Hematopoietic multipotent progenitor cell (in vitro differentiated cells): ENCODE measurements around the gene OAF. TPM values are rescaled to one million over a fixed set of nuclear protein-coding genes. Genes with fewer than 3 reads are reported as not detected.
A peak's percentile ranks its signal among the peaks of the same experiment; 100 is the strongest.
"Not testable (repeated sequence)": the region's sequence is repeated elsewhere in the genome, so short reads cannot be mapped to it uniquely, and the experiment has no call there.

Source experiments
- DNase-seq, 3 donors: peaks; one replicate each; pipeline ENCODE4 v3.0.0-alpha.2; 2011 to 2015; ENCODE audit warnings: low read depth in 2 of 3, low spot score in 2 of 3
- total RNA-seq: library from RNA; depleted of rRNA; stranded (reverse); fragments of >200 nt; gene quantifications from one replicate; pipeline ENCODE4 v1.2.3, GENCODE V29; 2012

Gene OAF
- total RNA-seq, result 25.0 TPM

DNA sequence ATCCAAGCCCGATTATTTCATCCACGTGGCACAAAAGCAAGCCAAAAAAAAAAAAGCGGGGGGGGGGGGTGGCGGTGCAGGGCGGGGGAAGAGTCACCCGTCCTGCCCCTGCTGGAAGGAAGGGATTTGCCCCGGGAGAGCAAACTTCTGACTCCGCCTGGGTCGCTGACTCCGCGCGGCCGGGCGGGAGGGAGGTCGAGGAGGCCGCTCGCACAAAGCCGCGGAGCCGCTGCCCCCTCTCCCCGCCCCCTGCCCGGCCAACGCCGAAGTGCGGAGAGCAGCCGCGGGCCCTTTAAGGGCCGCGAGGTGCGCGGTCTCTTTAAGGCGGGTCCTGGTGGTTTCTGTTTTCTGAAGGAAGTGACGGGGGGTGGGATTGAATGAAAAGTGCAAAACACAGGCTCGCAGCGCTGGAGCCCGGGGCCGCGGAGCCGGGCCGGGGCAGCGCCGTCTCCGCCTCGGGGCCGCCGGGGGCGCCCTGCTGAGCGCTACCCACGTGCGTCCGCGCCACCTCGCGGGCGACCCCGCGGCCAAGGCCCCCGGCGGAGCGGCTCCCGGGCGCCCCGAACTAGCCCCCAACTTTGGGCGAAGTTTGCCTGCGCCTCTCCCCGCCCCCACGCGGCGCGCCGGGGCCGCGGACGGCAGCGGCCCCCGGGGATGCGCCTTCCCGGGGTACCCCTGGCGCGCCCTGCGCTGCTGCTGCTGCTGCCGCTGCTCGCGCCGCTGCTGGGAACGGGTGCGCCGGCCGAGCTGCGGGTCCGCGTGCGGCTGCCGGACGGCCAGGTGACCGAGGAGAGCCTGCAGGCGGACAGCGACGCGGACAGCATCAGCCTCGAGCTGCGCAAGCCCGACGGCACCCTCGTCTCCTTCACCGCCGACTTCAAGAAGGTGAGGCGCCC lies at the start of gene OAF:
Gene OAF (plus strand): TSS at position 407 of the 896 bp plus-strand sequence. CDS start 248 bp downstream, at position 655.
- peak; percentile 21 to 91 (median 87) for DNase-seq

- no peak for DNase-seq
These were observed 43.2 kb upstream of the OAF start for GRCh38 chr11:120167659-120168058.

- no peak for DNase-seq
These were observed 42.5 kb upstream of the OAF start for GRCh38 chr11:120168108-120168959.

- peak; percentile 24 to 77 (median 73) for DNase-seq
These were observed 41.7 kb upstream of the OAF start for GRCh38 chr11:120168960-120169681.

DNA sequence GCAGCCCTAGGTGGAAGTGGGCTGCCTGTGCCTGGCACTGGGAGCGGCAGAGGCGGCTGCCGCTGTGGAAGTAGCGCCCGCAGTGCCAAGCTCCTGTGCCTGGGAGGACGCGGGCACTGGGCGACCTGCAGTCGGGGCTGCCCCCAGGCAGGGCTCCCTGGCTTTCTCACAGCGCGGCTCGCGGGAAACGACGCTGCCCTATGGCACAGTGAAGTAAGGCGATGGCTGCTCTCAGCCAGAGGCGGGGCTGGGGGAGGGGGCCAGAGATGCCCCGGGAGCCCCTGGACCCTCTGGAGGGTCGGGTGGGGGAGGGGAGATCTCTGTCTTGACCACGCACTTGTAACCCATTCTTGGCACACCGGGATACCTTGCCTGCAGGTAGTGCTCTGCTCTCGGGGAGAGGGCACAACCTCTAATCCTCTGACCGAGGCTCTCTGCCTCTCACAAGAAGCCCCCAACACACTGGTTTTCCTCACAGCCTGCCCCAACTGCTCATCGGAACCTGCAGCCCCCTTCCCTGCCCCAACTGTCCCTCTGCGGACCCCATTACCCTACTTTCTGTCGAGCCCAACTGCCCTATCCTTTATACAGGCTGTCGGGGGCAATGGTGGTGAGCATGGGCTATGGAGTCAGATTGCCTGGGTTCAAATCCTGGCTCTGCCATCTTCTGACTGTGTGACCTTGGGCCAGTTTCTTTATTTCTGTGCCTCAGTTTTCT lies 40.7 kb upstream of the OAF start:
- DNase-seq, result no peak

GRCh38 chr11:120170741-120171261 lies 40.0 kb upstream of the OAF start:
- DNase-seq, result no peak

DNA sequence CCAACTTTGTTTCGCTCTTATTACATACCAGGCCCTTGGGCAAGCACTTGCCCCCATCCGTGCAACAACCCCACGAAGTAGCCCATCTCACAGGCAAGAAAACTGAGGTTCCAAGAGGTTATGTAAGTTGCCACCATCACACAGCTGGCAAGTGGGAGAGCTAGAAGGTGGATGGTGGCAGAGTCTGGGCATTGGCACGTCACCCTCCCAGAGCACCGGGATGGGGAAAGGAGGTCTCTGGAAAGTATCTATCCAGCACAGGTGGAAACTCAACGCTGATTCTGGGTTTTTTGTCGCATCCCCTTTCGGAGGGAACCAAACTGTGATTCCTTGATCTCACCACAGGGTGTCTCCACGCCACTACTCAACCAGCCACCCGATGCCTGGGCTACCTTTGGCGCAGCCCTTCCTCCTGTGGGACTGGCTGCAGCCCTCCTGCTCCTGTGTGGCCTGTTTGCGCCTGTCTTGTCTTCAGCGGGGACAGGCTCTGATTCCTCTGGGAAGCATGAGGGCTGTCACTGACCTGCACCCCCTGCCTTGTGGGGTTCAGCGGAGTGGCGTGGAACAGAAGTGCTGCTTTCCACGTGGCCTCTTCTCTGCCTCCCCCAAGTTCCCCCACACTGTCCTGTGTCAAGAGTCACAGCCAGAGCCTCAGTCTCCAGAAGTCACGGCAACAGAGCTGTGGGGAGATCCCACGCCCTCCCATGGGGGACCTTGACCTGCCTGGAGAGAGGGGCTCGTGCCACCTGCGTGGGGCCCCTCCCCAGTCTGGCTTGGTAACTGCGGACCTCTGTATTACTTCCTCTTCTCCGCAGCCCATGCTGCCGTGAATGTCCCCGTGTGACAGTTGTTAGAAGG lies 38.5 kb upstream of the OAF start:
- peak in 2 of 3 donors; percentile 59 to 80 for DNase-seq

DNA sequence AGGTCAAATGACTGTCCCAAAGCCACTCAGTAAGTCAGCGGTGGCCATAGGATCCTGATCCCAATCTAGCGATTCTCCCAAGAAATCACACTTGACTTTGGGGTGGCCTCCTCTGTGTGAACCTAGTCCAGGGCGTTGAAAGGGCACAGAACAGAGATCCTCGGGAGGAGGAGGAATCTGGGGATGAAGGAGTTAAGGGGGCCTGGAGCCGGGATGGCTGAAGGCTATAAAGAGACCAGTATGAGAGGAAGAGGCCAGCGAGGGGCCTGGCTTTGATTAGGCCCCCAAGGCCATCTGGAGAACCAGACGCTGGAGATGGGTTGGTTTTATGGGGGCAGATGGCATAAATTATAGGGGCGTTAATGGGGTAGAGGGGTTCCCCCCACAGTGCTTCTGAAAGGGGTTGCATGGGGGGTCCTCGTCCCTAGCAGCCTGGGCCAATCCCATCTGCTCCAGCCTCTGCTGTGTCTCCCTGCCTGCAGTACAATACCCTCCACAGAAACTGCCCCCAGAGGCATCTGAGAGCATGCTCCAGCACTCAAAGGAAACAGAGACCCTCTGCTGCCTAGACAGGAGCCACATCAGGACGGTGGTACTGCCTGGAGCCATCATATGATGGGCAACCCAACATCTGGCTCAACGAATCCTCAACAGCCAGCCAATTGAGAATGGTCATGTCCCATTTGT lies 37.7 kb upstream of the OAF start:
- DNase-seq, result no peak

DNA sequence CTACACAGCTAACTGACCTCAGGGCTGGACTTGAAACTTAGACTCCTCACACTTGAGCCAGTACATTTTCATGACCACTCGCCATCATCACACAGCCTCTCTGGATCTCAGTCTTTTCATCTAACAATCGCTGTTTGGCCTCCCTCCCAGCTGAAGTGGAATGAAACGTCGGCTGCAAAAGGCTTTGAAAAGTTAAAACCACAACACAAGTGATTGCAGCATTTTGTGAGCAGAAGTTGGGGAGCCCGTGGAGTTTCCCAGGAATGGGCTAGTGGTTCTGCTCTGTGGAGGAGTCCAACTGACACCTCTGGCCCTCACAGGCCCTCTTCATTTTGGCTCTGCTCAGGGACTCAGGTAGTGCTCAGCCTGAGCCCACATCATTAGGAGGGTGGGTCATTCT lies 37.0 kb upstream of the OAF start:
- DNase-seq, result no peak

DNA sequence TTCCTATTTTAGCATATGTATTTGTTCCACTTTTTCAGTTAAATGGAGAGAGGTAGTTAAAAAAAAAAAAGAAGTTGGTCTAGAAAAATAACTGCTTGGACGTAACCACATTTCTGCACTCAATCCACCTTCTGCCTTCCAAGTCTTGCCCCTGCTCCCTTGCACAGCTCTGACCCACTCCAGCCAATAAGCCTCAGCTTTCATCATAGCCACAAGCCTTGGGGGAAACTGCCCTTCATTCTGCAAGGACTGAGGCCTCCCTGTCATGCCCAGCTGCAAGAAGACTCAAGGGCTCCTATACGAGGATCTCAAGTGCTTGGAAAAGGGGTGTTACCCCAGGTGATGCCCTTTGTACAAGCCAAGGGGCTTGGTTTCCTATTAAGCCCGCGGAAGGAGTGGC lies 36.0 kb upstream of the OAF start:
- DNase-seq, result no peak

- DNase-seq, result no peak
These were observed 32.2 kb upstream of the OAF start for GRCh38 chr11:120178561-120179056.

GRCh38 chr11:120179057-120179672 lies 31.7 kb upstream of the OAF start:
- DNase-seq, result no peak

DNA sequence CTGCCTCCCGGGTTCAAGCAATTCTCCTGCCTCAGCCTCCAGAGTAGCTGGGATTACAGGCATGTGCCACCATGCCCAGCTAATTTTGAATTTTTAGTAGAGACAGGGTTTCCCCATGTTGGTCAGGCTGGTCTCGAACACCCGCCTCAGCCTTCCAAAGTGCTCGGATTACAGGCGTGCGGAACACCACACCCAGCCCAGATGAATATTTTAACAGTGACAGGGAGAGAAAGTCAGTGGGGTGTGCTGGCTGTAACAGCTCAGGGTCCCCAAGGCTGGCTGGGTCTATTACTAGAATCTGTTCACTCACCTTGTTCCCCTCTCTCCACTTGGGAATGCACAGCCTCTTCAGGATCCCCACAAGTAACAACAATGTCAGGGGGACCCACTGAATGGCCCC lies 30.8 kb upstream of the OAF start:
- not testable (repeated sequence) for DNase-seq

- DNase-seq, result no peak
These were observed 30.1 kb upstream of the OAF start for GRCh38 chr11:120180551-120181232.

- no peak for DNase-seq
These were observed 29.4 kb upstream of the OAF start for GRCh38 chr11:120181376-120181975.

GRCh38 chr11:120182372-120182771 lies 28.5 kb upstream of the OAF start:
- DNase-seq, result no peak
